GM19438 (cell line): Measurements from ENCODE around the gene RNF26.
A peak's percentile ranks its signal among the peaks of the same experiment; 100 is the strongest.

Source experiments
- ATAC-seq: cut with Tn5 transposase; IDR thresholded peaks from one replicate; pipeline ENCODE4 v1.9.1; 2021; ENCODE audit warnings: low read depth; ENCODE audit not compliant: unreplicated experiment

The RNF26 gene

GRCh38 chr11:119315131-119316015, 19.0 kb upstream of the RNF26 start:
- ATAC-seq, result no peak

DNA sequence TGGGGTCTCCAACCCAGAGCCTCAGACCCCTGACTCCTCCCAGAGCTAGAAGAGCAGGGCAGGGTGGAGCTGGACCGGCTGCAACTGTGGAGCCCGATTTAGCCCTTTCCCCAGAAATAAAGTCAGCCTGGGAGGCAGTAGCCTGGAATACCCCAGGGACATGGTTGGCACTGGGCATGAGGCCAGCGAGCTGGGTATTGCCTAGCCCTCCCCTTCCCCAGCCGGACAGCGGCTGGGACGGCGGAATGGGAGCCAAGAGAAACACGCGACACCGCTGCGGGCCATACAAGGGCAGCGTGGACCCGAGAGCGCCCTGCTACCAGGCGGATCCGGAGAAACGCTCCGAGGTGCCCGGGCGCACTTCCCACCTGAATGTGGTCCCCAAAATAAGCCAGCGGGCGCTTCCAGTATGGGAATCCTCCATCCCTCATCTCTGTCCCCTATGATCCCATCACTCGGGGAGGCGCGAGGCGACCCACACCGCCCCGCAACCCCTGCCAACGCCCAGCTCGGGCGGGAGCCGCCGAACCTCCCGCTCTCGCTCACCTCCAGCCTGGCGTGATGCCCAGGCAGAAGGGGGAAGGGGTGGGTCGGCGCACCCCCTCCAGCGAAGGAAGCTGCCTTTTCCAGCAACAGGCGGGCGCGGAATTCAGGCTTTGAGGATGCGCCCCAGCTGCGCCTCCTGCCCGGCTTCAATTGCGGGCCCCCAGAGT, 18.2 kb upstream of the RNF26 start:
- ATAC-seq, result no peak

DNA sequence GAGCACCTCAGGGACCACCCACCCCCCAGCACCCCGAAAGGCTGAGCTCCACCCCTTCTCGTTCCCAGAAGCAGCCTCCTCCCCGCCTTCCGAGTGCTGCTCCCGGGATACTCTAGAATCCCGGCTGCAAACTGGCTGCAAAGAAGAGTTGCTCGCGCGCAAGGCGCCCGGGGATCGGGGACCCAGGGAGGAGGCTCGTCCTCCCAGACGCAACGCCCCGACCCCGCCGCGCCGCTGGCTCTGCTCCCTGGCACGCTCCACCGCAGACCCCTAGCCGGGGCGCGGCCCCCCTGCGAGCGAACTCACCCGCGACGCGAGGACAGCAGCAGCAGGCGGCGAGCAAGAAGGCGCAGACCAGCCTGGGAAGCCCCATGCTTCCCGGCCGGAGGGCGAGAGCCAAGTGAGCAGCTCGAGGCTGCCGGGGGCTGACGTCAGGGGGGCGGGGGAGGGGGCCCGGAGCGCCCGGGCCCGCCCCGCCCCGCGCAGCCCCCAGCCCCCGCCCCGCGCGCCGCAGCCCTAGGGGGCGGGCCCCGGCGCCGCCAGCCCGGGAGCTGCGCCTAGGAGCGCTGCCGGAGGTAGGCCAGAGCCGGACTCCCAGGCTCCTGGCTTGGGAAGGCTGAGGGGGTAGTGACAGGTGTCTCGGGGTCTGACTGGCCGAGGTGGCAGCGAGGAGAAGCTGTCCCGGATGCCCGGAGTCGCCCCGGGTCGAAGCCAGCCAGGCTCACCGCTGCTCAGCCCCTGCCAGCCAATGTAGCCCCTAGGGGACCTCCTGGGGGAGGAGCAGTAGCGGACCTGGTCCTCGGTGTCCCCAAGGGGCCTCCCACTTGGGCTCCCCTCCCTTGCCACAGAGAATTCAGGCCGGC, 17.4 kb upstream of the RNF26 start, which contains the start of gene MCAM:
MCAM (minus strand) TSS at position 402 of the 863 bp plus-strand sequence; CDS start at position 373, 29 bp downstream.
- no peak for ATAC-seq

GRCh38 chr11:119317592-119318239, 16.6 kb upstream of the RNF26 start:
- ATAC-seq, result no peak

DNA sequence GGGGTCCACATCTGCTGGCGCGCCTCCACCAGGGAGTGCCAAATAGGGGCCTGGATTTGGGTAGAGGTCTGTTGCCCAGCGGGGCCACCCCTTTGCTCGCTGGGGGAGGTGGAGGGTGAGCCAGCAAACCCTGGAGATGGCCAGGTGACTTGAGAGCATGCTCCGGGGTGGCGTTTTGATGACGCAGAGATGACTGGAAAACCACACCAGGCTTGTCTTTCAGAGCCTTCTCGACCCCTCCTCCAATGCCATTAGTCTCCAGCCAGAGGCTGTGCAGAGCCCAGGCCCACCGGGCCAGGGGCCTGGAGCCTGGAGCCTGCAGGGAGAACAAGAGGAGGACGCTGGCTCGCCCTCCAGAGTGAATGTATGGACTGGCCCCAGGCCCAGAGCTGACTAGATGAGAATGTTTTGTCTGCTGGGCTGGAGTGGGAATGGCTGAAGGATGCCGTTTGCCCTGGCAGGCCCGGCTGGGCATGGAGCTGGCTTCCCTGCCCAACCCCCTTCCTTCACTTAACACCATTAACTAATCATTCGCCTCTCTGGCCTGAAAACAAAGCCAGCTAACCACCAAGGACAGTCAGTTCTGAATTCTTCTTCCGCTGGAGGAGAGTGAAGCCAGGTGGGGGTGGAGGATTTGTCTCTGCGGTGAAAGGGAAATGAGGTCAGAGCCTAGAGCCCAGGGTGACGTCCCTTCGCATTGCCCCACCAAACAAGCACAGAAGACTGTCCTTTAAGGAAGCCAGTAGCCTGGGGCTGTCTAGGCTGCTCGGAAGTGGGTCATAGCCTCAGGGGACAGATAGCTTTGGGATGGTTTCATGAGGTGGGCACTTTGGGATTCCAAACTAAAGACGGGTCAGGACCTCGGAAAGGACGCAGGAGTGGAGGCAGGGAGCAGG, 15.8 kb upstream of the RNF26 start:
- no peak for ATAC-seq

GRCh38 chr11:119319136-119319699, 15.1 kb upstream of the RNF26 start:
- ATAC-seq, result no peak

GRCh38 chr11:119319700-119320239, 14.6 kb upstream of the RNF26 start:
- ATAC-seq, result no peak

DNA sequence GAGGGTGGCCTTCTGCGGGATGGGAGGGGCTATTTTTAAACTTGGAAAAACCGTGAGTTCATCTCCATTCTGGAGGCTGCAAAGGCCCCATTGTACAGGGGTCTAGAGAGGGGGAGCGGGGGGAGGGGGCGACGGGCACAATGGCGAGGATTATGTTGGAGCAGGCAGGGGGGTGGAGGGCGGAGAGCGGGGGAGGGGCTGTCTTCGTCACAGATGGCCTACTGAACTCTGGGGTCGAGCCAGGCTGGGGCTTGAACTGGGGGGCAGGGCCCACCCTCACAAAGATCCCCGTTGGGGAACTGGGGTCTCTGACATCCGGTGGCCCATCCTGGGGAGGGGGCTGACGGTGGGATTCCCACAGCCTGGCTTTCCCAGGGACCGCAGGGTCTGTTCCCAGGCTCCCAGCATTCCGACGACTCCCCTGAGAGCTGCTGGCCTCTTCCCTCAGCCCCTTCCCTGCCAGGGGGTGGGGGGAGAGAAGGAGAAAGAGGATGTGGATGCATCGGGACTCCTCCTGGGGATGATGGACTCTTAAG, 14.0 kb upstream of the RNF26 start:
- no peak for ATAC-seq

DNA sequence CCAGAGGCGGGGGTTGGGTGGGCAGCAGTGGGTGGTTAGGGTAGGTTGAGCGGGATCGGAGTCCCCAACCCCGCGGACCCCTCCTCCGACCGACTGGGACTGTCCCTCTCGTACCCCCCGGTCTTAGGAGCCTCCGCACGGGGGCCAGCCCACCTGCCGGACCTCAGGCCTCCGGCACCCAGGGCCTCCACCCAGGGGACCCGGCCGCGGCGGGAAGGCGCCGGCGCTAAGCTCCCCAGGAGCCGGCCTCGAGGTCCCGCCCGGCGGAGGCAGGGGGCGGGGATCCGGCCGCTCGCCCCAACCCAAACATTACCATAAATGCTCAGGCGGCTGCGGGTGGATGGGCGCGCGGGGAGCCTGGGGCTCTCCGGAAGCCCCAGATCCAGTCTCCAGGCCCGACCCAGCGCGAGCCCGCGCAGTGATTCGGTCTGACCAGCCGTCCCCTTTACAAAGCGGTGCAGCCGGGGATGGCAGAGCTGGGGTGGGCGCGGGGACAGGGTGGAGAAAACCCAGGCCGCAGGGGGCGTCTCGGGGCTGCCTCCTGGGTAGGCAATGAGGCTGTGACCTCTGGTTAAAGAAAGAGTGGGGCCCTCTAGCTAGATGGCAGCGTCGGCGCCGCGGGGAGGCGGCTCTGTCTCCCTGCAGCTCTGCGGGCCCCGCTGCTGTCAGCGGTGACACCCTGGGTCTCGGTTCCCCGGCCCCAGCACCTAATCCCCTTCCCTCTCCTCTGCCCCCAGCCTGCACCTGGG, 13.4 kb upstream of the RNF26 start:
- ATAC-seq, result peak; percentile 37

DNA sequence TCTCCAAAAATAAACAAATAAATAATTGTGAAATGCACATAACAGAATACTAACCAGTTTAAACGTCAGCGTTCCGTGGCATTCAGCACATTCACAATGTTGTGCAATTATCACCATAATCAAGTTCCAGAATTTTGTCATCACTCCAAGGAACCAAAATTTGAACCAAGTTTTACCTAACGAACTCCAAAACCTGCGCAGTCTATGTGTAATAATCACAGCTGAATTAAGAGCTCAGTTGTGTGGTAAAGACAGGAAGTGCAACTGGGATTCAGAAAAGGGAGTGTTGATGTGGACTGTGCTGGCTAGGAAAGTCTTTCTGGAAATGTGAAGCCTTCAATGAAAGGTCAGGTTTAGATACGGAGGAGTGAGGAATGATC, 12.0 kb upstream of the RNF26 start:
- no peak for ATAC-seq

DNA sequence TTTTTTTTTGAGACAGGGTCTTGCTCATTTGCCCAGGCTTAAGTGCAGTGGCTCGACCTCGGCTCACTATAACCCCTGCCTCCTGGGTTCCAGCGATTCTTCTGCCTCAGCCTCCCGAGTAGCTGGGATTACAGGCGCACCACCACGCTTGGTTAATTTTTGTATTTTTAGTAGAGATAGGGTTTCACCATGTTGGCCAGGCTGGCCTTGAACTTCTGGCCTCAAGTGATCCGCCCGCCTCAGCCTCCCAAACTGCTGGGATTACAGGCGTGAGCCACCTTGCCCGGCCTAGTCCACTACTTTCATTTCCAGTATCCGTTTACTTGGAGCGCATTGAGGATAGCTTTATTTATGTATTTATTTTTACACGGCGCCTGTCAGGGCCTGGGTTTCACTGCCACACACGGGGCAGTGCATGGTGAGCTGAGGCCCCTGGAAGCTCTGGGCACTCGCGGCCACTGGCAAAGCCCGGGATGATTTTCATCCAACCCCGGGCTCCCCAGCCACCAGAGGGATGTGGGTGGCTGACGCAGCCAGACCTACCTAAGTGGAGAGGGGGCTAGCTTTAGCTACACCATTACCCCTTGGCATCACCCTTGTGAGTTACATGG, 11.3 kb upstream of the RNF26 start:
- no peak for ATAC-seq

DNA sequence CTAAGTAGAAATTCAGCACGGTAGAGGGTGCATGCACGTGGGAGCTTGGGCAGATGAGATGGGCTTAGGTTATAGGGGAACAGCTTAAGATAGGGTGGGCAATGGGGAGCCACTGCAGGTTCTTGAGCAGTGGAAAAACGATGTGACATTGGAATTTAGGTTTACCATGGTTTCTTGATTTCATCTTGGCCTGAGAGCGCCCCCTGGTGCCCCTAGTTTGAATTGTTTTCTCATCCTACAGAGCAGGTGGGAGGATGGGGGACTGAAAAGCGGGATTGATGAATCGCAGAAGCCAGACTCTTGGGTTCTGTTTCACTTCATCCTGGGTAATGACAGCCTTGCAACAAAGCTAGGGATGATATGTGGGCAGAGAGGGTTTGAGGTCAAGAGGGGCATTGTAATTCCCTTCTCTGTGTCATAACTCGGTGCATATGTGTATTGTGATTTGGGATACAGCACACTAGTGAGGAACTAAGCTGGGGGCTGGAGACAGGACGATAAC, 10.7 kb upstream of the RNF26 start:
- ATAC-seq, result no peak

DNA sequence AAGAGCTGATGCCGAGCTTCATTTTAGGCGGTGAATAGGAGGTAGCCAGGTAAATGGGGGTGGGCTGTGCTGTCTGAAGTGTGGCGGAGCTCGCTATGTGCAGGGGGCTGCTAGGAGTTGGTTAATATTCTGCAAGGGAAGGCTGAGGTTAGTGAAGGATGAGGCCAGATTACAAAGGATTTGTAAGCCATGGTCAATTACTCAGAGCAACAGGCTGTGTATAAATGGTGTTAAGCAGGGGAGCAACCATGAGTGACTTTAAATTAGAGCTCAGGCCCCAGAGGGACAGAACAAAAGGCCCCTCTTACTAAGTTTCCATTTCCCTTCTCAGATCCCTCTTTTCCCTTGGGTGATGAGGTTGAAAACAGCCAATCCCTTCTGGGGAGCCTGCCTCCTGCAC, 10.1 kb upstream of the RNF26 start:
- no peak for ATAC-seq

DNA sequence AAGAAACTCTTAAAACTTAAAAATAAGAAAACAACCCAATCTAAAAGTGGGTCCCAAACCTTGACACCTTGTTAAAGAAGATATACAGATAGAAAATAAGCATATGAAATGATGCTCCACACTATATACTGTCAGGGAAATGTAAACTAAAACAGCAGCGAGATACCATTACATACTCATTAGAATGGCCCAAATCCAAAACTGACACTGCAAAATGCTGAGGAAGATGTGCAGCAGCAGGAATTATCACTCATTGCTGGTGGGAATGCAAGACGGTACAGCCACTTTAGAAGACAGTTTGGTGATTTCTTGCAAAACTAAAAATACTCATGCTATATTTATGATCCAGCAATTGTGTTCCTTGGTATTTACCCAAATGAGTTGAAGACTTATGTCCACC, 5.0 kb upstream of the RNF26 start:
- no peak for ATAC-seq

DNA sequence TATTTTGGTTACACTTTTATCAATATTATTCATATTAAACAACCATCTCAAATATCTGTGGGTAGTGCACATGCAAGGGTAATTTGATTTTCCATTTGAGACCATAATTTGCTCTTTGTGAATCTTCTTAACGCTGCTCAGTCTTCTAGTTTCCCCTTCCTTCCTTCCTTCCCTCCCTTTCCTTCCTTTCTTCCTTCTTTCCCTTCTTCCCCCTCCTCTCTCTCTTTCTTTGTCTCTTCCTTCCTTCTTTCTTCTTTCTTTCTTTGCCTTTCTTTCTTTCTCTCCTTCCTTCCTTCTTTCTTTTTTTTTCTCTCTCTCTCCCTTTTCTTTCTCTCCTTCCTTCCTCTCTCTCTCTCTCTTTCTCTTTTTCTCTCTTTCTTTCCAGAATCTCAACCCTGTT, 4.1 kb upstream of the RNF26 start:
- ATAC-seq, result no peak

DNA sequence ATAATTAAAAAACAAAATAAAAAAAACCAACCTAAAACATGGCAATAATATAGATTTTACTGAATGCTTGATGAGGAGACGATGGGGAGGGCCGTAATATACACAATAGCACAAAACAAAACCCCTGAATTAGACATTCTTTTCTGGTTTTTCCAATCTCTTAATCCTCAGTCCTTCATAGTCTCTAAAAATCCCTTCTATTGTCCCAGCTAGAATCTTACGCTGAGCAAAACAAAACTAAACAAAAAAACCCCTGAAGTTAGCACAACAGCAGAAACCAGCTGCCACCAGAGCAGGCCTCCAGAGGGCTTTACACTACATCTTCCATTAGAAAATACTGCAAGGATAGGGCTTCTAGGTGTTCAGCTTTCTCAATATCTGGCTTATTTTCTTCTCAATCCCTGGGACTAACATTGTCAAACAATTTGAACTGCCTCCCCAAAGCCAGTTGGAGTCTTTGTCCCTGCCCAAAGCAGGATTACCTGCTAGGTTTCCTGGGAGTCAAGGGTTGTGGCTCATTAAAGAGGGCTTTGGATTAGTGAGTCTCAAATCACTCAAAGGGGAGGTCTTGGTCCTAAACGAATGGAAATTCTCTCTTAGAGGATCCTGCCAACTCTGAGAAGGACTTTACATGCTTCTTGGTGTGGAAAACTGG, 2.1 kb upstream of the RNF26 start:
- no peak for ATAC-seq
